HepG2 (cell line): ENCODE results near the gene GPR89A. TPM values are rescaled to one million over a fixed set of nuclear protein-coding genes. Genes with fewer than 3 reads are reported as not detected.

ENCODE experiments used
- CREM ChIP-seq, 2 experiments: sonication (generic) in 1 of 2; formaldehyde crosslinking in 1 of 2; IDR thresholded peaks; 2 replicates each; pipeline versions ENCODE4 v1.4.0 to v1.6.1; 2016 to 2020; ENCODE audit warnings: antibody characterized with exemption in 1 of 2, mild to moderate bottlenecking in 1 of 2, missing genetic modification reagents in 1 of 2
- FOXJ3 ChIP-seq: sonication (generic); formaldehyde crosslinking; IDR thresholded peaks from 2 replicates; pipeline ENCODE4 v1.4.0; 2020; ENCODE audit warnings: missing genetic modification reagents, mild to moderate bottlenecking, borderline replicate concordance
- HIC2 ChIP-seq: sonication (generic); formaldehyde crosslinking; IDR thresholded peaks from 2 replicates; pipeline ENCODE4 v1.9.0; 2022; ENCODE audit warnings: low read depth, missing genetic modification reagents
- MNT ChIP-seq: fragments of 450-650 bp; IDR thresholded peaks from 2 replicates; pipeline ENCODE4 v1.6.1; 2016
- POGZ ChIP-seq: sonication (generic); formaldehyde crosslinking; IDR thresholded peaks from 2 replicates; pipeline ENCODE4 v1.4.0; 2020; ENCODE audit warnings: mild to moderate bottlenecking, missing genetic modification reagents
- REXO4 ChIP-seq: sonication (generic); formaldehyde crosslinking; IDR thresholded peaks from 2 replicates; pipeline ENCODE4 v1.8.0; 2022; ENCODE audit warnings: missing genetic modification reagents, mild to moderate bottlenecking, borderline replicate concordance
- RORA ChIP-seq: sonication (generic); formaldehyde crosslinking; IDR thresholded peaks from 2 replicates; pipeline ENCODE4 v1.5.0; 2020; ENCODE audit warnings: mild to moderate bottlenecking, missing genetic modification reagents, moderate library complexity
- SALL1 ChIP-seq: sonication (generic); formaldehyde crosslinking; IDR thresholded peaks from 2 replicates; pipeline ENCODE4 v1.8.0; 2022; ENCODE audit warnings: mild to moderate bottlenecking, missing genetic modification reagents
- SIX4 ChIP-seq: sonication (generic); formaldehyde crosslinking; IDR thresholded peaks from 2 replicates; pipeline ENCODE4 v1.4.0; 2020; ENCODE audit warnings: missing genetic modification reagents
- SNAI1 ChIP-seq: sonication (generic); formaldehyde crosslinking; IDR thresholded peaks from 2 replicates; pipeline ENCODE4 v1.5.0; 2020; ENCODE audit warnings: mild to moderate bottlenecking, missing genetic modification reagents, borderline replicate concordance
- USF2 ChIP-seq, 2 experiments: sonication (generic) in 1 of 2; formaldehyde crosslinking in 1 of 2; IDR thresholded peaks; 2 replicates each; pipeline versions ENCODE4 v1.5.1 to v1.6.1; 2011 to 2020; ENCODE audit warnings: borderline replicate concordance in 1 of 2, low read depth in 1 of 2, low read length in 1 of 2, mild to moderate bottlenecking in 1 of 2, missing genetic modification reagents in 1 of 2, moderate library complexity in 1 of 2
- ZBTB20 ChIP-seq: sonication (generic); formaldehyde crosslinking; IDR thresholded peaks from 2 replicates; pipeline ENCODE4 v1.8.1; 2023; ENCODE audit warnings: missing genetic modification reagents, low read depth, mild to moderate bottlenecking, borderline replicate concordance
- ZBTB33 ChIP-seq: sonication (generic); formaldehyde crosslinking; IDR thresholded peaks from 2 replicates; pipeline ENCODE4 v1.4.0; 2020; ENCODE audit warnings: missing genetic modification reagents
- ZNF503 ChIP-seq: sonication (generic); formaldehyde crosslinking; IDR thresholded peaks from 2 replicates; pipeline ENCODE4 v1.4.0; 2020; ENCODE audit warnings: missing genetic modification reagents
- ZNF598 ChIP-seq: sonication (generic); formaldehyde crosslinking; IDR thresholded peaks from 2 replicates; pipeline ENCODE4 v1.5.1; 2020; ENCODE audit warnings: mild to moderate bottlenecking, missing genetic modification reagents, borderline replicate concordance
- ZNF644 ChIP-seq: IDR thresholded peaks from 2 replicates; pipeline ENCODE4 v1.6.1; 2016; ENCODE audit warnings: low read depth
- ZNF691 ChIP-seq: sonication (generic); formaldehyde crosslinking; IDR thresholded peaks from 2 replicates; pipeline ENCODE4 v1.4.0; 2020; ENCODE audit warnings: missing genetic modification reagents, low read depth, mild to moderate bottlenecking, borderline replicate concordance
- polyA plus RNA-seq, 8 experiments: library from polyadenylated mRNA; depleted of rRNA in 3 of 8; stranded (reverse) in 7 of 8; unstranded in 1 of 8; fragments of >200 nt; fragmentation: Illumina TruSeq in 4 of 8; extraction: Trizol in 4 of 8; gene quantifications; 2 replicates each; pipeline versions ENCODE4 v1.2.1 to v1.2.3, GENCODE V29; 2011 to 2016; ENCODE audit warnings: low read depth in 4 of 8, missing spikeins in 1 of 8, mixed read lengths in 1 of 8; ENCODE audit not compliant: insufficient read depth in 1 of 8
- total RNA-seq, 5 experiments: library from RNA; depleted of rRNA; stranded (reverse); fragments of >200 nt; fragmentation: Illumina TruSeq; extraction: Trizol; gene quantifications; 2 replicates each; pipeline ENCODE4 v1.2.3, GENCODE V29; 2016; ENCODE audit warnings: low read depth in 1 of 5

GPR89A gene
- total and polyA plus RNA-seq, 2 of the 13 experiments (the other 11 are each of a cell fraction or from before 2014, with no cell fraction given) = 23.4 to 32.6 TPM

GRCh38 chr1:145708063-145708462 lies 100.3 kb downstream of the GPR89A start (continued):
- TF ChIP-seq HIC2 (CRISPR knock-in tag) = no peak
- peak; percentile 14; the same call in 1 of the 2 replicates for TF ChIP-seq ZNF691 (CRISPR knock-in tag)
- no peak for TF ChIP-seq ZBTB20
- TF ChIP-seq CREM (IDR thresholded peaks at IDR 0.05) = no peak
- TF ChIP-seq CREM (CRISPR knock-in tag; IDR thresholded peaks at IDR 0.05) = no peak
- no peak for TF ChIP-seq FOXJ3 (CRISPR knock-in tag)
- no peak for TF ChIP-seq SIX4 (CRISPR knock-in tag)
- TF ChIP-seq ZBTB33 (CRISPR knock-in tag) = no peak
- TF ChIP-seq MNT = no peak
- TF ChIP-seq ZNF503 (CRISPR knock-in tag) = no peak
- TF ChIP-seq POGZ (CRISPR knock-in tag) = peak; percentile 19; the same call in 1 of the 2 replicates
- TF ChIP-seq USF2 (IDR thresholded peaks at IDR 0.05; ENCODE audit: low read depth, low read length) = no peak
- no peak for TF ChIP-seq USF2 (CRISPR knock-in tag; IDR thresholded peaks at IDR 0.05; ENCODE audit: borderline replicate concordance)
- no peak for TF ChIP-seq RORA (CRISPR knock-in tag)
- no peak for TF ChIP-seq ZNF598
- TF ChIP-seq REXO4 (CRISPR knock-in tag) = no peak
- TF ChIP-seq SALL1 (CRISPR knock-in tag) = 0 out of 2 replicates have a peak, but pooled peaks have one; percentile 18
- no peak for TF ChIP-seq SNAI1
- TF ChIP-seq ZNF644 = peak; percentile 40; the same call in 1 of the 2 replicates
